Measurements from ENCODE around the gene LAD1. TPM values are rescaled to one million over a fixed set of nuclear protein-coding genes. Genes with fewer than 3 reads are reported as not detected.

LAD1 gene
- total RNA-seq, 1 donor from 2014 or later, result 38.0 TPM

DNA sequence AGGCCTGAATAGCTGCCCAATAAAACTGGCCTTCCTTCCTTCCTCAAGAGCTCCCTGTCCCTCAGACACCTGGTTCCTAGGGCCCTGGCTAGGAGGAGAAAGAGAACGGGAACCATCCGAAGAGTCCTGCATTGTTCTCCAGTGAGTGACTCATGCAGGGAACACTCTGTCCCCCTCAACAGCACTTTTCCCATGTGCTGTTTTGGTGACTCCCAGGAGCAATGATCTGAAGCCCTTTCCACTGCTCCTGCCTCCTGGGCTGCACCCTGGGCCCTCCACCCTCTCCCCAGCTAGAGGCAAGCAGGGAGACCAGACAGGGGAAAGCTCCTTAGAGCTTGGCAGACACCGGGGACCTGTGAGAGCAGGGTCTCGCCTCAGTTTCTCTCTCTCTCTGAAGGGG, 40.5 kb downstream of the LAD1 start:
- no peak overlapping the region for H3K4me3 Mint-ChIP-seq (ENCODE audit: low read depth)
- no peak for DNase-seq (ENCODE audit: low spot score, unreplicated experiment)
- no peaks in the 10 kb centered on the region for H3K9me3 Mint-ChIP-seq (ENCODE audit: low read depth)
- H3K27ac Mint-ChIP-seq, result no peak overlapping the region
- H3K36me3 Mint-ChIP-seq (ENCODE audit: insufficient read depth), result no peaks in the 10 kb centered on the region
- peaks cover 30% of the 10 kb centered on the region for H3K27me3 Mint-ChIP-seq
- H3K4me1 Mint-ChIP-seq (ENCODE audit: low read depth), result peaks cover 4% of the 10 kb centered on the region
- TF ChIP-seq, protein P1, sequence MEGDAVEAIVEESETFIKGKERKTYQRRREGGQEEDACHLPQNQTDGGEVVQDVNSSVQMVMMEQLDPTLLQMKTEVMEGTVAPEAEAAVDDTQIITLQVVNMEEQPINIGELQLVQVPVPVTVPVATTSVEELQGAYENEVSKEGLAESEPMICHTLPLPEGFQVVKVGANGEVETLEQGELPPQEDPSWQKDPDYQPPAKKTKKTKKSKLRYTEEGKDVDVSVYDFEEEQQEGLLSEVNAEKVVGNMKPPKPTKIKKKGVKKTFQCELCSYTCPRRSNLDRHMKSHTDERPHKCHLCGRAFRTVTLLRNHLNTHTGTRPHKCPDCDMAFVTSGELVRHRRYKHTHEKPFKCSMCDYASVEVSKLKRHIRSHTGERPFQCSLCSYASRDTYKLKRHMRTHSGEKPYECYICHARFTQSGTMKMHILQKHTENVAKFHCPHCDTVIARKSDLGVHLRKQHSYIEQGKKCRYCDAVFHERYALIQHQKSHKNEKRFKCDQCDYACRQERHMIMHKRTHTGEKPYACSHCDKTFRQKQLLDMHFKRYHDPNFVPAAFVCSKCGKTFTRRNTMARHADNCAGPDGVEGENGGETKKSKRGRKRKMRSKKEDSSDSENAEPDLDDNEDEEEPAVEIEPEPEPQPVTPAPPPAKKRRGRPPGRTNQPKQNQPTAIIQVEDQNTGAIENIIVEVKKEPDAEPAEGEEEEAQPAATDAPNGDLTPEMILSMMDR (IDR thresholded peaks at IDR 0.05; ENCODE audit: unreplicated experiment), result no peak

DNA sequence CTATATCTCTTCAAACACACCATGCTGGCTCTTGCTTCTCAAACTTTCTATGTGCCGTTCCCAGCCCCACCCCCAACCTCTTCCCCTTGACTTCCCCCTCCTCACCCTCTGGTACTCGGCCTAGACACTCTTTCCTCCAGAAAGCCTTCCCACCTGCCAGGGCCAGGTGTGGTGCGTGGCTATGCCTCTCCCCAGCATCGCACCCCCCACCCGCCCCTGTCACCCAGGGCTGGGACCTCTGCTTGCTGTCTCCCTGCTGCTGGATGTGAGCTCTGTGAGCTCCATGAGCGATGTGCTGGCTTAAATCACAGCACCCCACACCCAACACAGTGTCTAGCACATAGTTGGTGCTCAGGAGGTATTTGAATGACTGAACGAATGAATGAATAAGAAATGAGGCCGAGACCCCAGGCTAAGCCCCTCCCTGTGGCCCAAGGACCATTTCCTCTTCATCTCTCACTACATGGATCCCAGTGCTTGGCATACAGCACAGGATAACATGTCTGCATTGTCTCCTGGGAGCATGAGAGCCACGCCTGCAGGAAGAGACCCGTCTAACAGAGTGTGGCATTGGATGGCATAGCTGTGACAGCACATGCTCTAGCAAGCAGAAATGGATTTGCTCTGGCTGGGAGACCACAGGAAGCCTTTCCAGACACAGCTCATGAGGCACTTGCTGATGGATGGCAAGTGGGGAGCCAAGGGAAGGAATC, 41.3 kb downstream of the LAD1 start:
- H3K4me3 Mint-ChIP-seq (ENCODE audit: low read depth), result no peak overlapping the region
- peaks cover 4% of the 10 kb centered on the region for H3K4me1 Mint-ChIP-seq (ENCODE audit: low read depth)
- no peak for DNase-seq (ENCODE audit: low spot score, unreplicated experiment)
- no peaks in the 10 kb centered on the region for H3K9me3 Mint-ChIP-seq (ENCODE audit: low read depth)
- H3K36me3 Mint-ChIP-seq (ENCODE audit: insufficient read depth), result no peaks in the 10 kb centered on the region
- no peak overlapping the region for H3K27ac Mint-ChIP-seq
- H3K27me3 Mint-ChIP-seq, result peaks cover 26% of the 10 kb centered on the region
- TF ChIP-seq, protein P1 (IDR thresholded peaks at IDR 0.05; ENCODE audit: unreplicated experiment), result no peak

DNA sequence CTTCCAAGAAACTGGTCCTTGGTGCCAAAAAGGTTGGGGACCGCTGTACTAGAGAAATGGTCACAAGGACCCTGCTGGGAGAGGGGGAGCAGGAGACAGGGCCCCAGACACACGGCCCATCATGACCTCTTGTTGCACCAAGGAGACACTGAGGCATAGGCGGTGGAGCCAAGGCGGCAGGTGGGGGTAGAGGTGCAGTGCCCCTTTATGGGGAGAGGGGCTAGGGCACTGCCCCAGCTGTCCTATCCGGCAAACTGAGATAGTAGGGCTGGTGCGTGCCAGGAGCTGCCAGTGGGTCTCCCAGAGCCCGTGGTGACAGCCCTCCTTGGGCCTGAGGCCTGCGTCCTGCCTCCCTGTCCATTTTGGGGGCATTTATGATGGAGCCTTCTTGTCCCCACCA, 41.9 kb downstream of the LAD1 start:
- DNase-seq (ENCODE audit: low spot score, unreplicated experiment), result no peak
- Mint-ChIP-seq H3K9me3 (ENCODE audit: low read depth) (no peaks in the 10 kb centered on the region), H3K27me3 (peaks cover 22% of the 10 kb centered on the region), H3K36me3 (ENCODE audit: insufficient read depth) (no peaks in the 10 kb centered on the region), H3K4me1 (ENCODE audit: low read depth) (peaks cover 4% of the 10 kb centered on the region), H3K27ac (no peak overlapping the region), H3K4me3 (ENCODE audit: low read depth) (no peak overlapping the region)
- TF ChIP-seq, protein P1 (IDR thresholded peaks at IDR 0.05; ENCODE audit: unreplicated experiment), result no peak

DNA sequence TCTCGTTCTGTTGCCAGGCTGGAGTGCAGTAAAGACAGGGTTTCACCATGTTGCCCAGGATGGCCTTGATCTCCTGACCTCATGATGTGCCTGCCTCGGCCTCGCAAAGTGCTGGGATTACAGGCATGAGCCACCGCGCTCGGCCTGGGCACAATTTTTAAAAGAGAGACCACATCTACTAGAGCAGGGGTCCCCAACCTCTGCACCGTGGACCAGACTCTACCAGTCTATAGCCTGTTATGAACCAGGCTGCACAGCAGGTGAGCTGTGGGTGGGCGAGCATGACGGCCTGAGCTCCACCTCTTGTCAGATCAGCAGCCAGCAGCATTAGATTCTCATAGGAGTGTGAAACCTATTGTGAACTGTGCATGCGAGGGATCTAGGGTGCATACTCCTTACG, 42.4 kb downstream of the LAD1 start:
- DNase-seq (ENCODE audit: low spot score, unreplicated experiment), result no peak
- Mint-ChIP-seq H3K27ac (no peak overlapping the region), H3K9me3 (ENCODE audit: low read depth) (no peaks in the 10 kb centered on the region), H3K4me1 (ENCODE audit: low read depth) (peaks cover 4% of the 10 kb centered on the region), H3K36me3 (ENCODE audit: insufficient read depth) (no peaks in the 10 kb centered on the region), H3K4me3 (ENCODE audit: low read depth) (no peak overlapping the region), H3K27me3 (peaks cover 22% of the 10 kb centered on the region)
- TF ChIP-seq, protein P1 (IDR thresholded peaks at IDR 0.05; ENCODE audit: unreplicated experiment), result no peak

DNA sequence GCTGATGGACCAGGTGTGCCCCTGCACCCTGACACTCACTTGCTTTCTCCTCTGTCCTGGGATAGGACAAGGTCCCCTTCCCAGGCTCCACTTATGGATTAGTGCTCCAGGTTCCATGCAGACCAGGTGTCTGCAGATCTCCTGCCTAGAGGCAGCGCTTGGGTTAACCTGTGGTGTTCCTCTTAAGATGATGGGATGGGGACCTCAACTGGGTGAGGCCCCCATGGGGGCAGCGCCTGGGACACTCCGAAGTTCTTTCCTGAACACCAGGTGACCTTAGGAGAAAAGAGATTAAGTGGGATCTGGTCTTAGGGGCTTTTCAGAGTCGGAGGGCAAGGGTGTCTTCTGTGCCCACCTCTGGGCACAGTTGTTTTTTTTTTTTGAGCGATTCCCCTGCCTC, 42.9 kb downstream of the LAD1 start:
- DNase-seq (ENCODE audit: low spot score, unreplicated experiment), result no peak
- no peaks in the 10 kb centered on the region for H3K36me3 Mint-ChIP-seq (ENCODE audit: insufficient read depth)
- no peak overlapping the region for H3K4me3 Mint-ChIP-seq (ENCODE audit: low read depth)
- no peak overlapping the region for H3K27ac Mint-ChIP-seq
- peaks cover 4% of the 10 kb centered on the region for H3K4me1 Mint-ChIP-seq (ENCODE audit: low read depth)
- TF ChIP-seq, protein P1 (IDR thresholded peaks at IDR 0.05; ENCODE audit: unreplicated experiment), result no peak
- H3K9me3 Mint-ChIP-seq (ENCODE audit: low read depth), result no peaks in the 10 kb centered on the region
- peaks cover 25% of the 10 kb centered on the region for H3K27me3 Mint-ChIP-seq

Measured in progenitor cell of endocrine pancreas (in vitro differentiated cells).